IPS-18c (cell line): Measurements from ENCODE around the gene DPP9.
A peak's percentile ranks its signal among the peaks of the same experiment; 100 is the strongest.
"Not testable (repeated sequence)": the region's sequence is repeated elsewhere in the genome, so short reads cannot be mapped to it uniquely, and the experiment has no call there.

Experiments
- H3K4me3 ChIP-seq: 2 replicates; pipeline ENCODE4 v1.7.0; 2013; ENCODE audit warnings: low read depth, mild to moderate bottlenecking, low read length, moderate library complexity; ENCODE audit not compliant: insufficient read depth
- H3K9me3 ChIP-seq: one replicate; pipeline ENCODE4 v1.6.1; 2013; ENCODE audit warnings: mild to moderate bottlenecking, low read length, moderate library complexity; ENCODE audit not compliant: control insufficient read depth, insufficient read depth

DPP9 gene

GRCh38 chr19:4745175-4745574, 21.5 kb upstream of the DPP9 start:
- H3K4me3 ChIP-seq, H3K9me3 ChIP-seq: not testable (repeated sequence)

- H3K9me3 ChIP-seq = no peaks in the 10 kb centered on the region
- no peak overlapping the region for H3K4me3 ChIP-seq
Observed at GRCh38 chr19:4744451-4745174, 21.0 kb upstream of the DPP9 start.

GRCh38 chr19:4742723-4743646, 19.3 kb upstream of the DPP9 start:
- no peak overlapping the region for H3K4me3 ChIP-seq
- H3K9me3 ChIP-seq = no peaks in the 10 kb centered on the region

- Histone ChIP-seq H3K9me3 (no peaks in the 10 kb centered on the region), H3K4me3 (no peak overlapping the region)
Observed at GRCh38 chr19:4740092-4740491, 16.4 kb upstream of the DPP9 start.

GRCh38 chr19:4738734-4739133, 15.1 kb upstream of the DPP9 start:
- H3K9me3 ChIP-seq = no peaks in the 10 kb centered on the region
- no peak overlapping the region for H3K4me3 ChIP-seq

GRCh38 chr19:4737955-4738600, 14.4 kb upstream of the DPP9 start:
- Histone ChIP-seq H3K9me3 (no peaks in the 10 kb centered on the region), H3K4me3 (no peak overlapping the region)

- no peaks in the 10 kb centered on the region for H3K9me3 ChIP-seq
- H3K4me3 ChIP-seq = no peak overlapping the region
Observed at GRCh38 chr19:4733755-4734345, 10.2 kb upstream of the DPP9 start.

- no peaks in the 10 kb centered on the region for H3K9me3 ChIP-seq
- H3K4me3 ChIP-seq = no peak overlapping the region
Observed at GRCh38 chr19:4732680-4733114, 9.1 kb upstream of the DPP9 start.

- H3K9me3 ChIP-seq = no peaks in the 10 kb centered on the region
- H3K4me3 ChIP-seq = no peak overlapping the region
Observed at GRCh38 chr19:4730740-4731171, 7.1 kb upstream of the DPP9 start.

GRCh38 chr19:4728871-4729270, 5.2 kb upstream of the DPP9 start:
- H3K9me3 ChIP-seq = no peaks in the 10 kb centered on the region
- H3K4me3 ChIP-seq = no peak overlapping the region

GRCh38 chr19:4722671-4723594, 709 bp downstream of the DPP9 start:
- Histone ChIP-seq H3K9me3 (no peaks in the 10 kb centered on the region), H3K4me3 (peak overlapping the region; percentile 100)

- Histone ChIP-seq H3K9me3 (no peaks in the 10 kb centered on the region), H3K4me3 (no peak overlapping the region)
Observed at GRCh38 chr19:4721196-4721595, 2.4 kb downstream of the DPP9 start.

GRCh38 chr19:4720037-4720700, 3.5 kb downstream of the DPP9 start:
- no peak overlapping the region for H3K4me3 ChIP-seq
- no peaks in the 10 kb centered on the region for H3K9me3 ChIP-seq

- Histone ChIP-seq H3K4me3 (no peak overlapping the region), H3K9me3 (no peaks in the 10 kb centered on the region)
Observed at GRCh38 chr19:4719499-4719866, 4.2 kb downstream of the DPP9 start.

GRCh38 chr19:4717966-4718701, 5.5 kb downstream of the DPP9 start:
- Histone ChIP-seq H3K4me3 (no peak overlapping the region), H3K9me3 (no peaks in the 10 kb centered on the region)
